Right lobe of liver (tissue), 4 donors: Measurements from ENCODE around the gene NEURL3.

Experiments
- POLR2A ChIP-seq: fragments of 450-650 bp; IDR thresholded peaks from one replicate; pipeline ENCODE4 v1.6.1; 2017; ENCODE audit warnings: antibody characterized with exemption, mild to moderate bottlenecking
- TF ChIP-seq, protein P1 (sequence below), 4 donors: fragments of 200-600 bp in 3 of 4; fragments of 450-650 bp in 1 of 4; IDR thresholded peaks; one replicate each; pipeline versions ENCODE4 v1.5.1 to v1.8.0; 2016 to 2022; ENCODE audit warnings: antibody characterized with exemption in 4 of 4, mild to moderate bottlenecking in 2 of 4
- donor health status: DM: no; HTN: no; CAD: no.
- donor health status: DM: no; HTN: no; CAD: no.
- donor health status: DM: no; HTN: yes; CAD: no.

DNA sequence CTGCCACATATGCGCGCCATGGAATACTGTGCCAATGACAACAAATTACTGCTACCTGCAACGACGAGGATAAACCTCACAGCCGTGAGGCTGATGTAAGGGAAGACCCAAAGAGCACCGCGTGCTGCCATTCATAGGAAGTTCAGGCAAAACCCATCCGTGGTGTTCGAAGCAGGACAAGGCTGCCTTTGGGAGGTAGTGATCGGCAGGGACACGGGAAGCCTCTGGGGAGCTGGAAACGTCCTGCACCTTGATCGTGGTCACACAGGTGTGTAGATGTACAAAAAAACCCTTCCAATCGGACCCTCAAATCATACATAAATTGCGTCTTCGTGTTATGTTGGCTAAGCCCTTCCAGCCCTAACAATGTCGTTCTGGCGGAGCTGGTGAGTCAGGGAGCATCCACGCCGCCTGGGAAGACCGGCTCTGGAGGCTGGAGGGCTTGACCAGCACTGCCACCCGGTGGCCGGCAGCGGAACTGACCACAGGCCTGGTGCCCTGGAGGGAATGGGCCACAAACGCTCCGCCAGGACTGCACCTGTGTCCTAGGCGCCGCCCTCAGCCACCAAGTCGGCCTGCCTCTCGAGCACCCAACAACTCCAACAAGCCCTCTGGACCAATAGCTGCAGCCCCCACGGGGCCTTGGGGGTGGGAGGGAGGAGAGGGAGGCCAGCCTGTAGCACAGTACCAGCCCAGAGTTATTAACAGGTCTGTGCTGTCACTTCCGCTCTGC lies 4.1 kb upstream of the NEURL3 start:
- TF ChIP-seq POLR2A = no peak
- TF ChIP-seq, protein P1, sequence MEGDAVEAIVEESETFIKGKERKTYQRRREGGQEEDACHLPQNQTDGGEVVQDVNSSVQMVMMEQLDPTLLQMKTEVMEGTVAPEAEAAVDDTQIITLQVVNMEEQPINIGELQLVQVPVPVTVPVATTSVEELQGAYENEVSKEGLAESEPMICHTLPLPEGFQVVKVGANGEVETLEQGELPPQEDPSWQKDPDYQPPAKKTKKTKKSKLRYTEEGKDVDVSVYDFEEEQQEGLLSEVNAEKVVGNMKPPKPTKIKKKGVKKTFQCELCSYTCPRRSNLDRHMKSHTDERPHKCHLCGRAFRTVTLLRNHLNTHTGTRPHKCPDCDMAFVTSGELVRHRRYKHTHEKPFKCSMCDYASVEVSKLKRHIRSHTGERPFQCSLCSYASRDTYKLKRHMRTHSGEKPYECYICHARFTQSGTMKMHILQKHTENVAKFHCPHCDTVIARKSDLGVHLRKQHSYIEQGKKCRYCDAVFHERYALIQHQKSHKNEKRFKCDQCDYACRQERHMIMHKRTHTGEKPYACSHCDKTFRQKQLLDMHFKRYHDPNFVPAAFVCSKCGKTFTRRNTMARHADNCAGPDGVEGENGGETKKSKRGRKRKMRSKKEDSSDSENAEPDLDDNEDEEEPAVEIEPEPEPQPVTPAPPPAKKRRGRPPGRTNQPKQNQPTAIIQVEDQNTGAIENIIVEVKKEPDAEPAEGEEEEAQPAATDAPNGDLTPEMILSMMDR (IDR thresholded peaks at IDR 0.05) = peak; percentile 97 to 99 (median 98)
